Activated T-cell treated with anti-CD3 and anti-CD28 coated beads, Interleukin-2, amount 50 U/mL, for 4 hours (primary cell): Measurements from ENCODE around the gene NR6A1. TPM values are rescaled to one million over a fixed set of nuclear protein-coding genes. Genes with fewer than 3 reads are reported as not detected.

Source experiments
- ATAC-seq, 2 donors: fragments of 200-7000 bp; cut with Tn5 transposase; one replicate each; pipeline ENCODE4 v1.10.0; 2021
- DNase-seq: peaks from one replicate; pipeline ENCODE4 v3.0.0-alpha.2; 2020
- H3K27me3 Mint-ChIP-seq: one replicate; pipeline ENCODE4 v1.8.0; 2021; ENCODE audit warnings: low read depth, mixed read lengths
- H3K36me3 Mint-ChIP-seq: one replicate; pipeline ENCODE4 v1.8.0; 2022; ENCODE audit warnings: mixed read lengths; ENCODE audit not compliant: insufficient read depth
- H3K4me1 Mint-ChIP-seq: one replicate; pipeline ENCODE4 v1.8.0; 2021; ENCODE audit warnings: low read depth, mixed read lengths
- H3K4me3 Mint-ChIP-seq: one replicate; pipeline ENCODE4 v1.8.0; 2021; ENCODE audit warnings: mild to moderate bottlenecking, moderate library complexity, mixed read lengths
- H3K9me3 Mint-ChIP-seq: one replicate; pipeline ENCODE4 v1.8.0; 2021; ENCODE audit warnings: mixed read lengths
- total RNA-seq, 3 donors: library from RNA; stranded (reverse); gene quantifications; one replicate each; pipeline ENCODE4 v1.2.1, GENCODE V29; 2021

The NR6A1 gene
- total RNA-seq, 3 donors from 2014 or later: 2.3 to 3.5 (median 2.7) TPM

DNA sequence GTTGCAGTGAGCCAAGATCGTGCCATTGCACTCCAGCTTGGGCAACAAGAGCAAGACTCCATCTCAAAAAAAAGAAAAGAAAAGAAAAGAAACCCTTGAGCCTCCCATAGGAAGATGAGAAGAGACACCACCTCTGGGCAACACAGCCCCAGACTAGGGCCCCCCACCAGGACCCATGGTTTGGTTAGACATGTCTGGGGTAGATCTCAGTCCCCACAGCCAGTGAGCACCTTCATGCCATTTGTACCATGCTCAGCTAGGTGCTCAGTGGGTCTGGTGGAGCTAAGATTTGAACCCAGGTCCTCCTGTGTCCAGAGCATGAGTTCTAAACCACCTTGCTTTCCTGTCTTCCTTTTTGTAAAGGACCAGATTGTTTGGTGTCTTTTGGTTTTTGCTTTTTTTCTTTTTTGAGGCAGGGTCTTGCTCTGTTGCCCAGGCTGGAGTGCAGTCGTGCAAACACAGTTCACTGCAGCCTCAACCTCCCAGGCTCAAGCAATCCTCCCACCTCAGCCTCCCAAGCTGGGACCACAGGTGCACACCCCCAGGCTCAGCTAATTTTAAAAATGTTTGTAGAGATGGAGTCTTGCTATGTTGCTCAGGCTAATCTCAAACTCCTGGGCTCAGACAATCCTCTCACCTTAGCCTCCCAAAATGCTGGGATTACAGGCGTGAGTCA is 17.6 kb upstream of the NR6A1 start:
- DNase-seq: no peak

DNA sequence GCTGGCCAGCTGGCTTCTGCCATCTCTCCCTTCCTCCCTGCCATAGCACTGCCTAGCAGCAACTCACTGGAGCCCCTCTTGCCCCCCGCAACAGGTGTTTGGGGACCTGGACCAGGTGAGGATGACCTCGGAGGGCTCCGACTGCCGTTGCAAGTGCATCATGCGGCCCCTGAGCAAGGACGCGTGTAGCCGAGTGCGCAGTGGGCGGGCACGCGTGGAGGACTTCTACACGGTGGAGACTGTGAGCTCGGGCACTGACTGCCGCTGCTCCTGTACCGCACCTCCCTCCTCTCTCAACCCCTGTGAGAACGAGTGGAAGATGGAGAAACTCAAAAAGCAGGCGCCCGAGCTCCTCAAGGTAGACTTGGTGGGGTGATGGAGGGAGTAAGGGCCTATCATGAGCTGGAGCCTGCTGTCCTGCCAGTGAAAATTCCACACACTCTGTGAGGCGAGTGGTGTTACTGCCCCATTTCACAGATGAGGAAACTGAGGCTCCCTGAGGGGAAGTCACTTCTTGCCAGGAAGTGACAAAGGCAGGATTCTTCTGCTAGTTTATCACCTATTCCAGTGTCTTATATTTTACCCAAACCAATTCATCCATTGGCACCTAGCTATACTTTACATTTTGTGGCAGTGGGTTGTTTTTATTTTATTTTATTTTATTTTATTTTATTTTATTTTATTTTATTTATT is 15.9 kb upstream of the NR6A1 start:
- Mint-ChIP-seq H3K4me3 (no peak overlapping the region), H3K27me3 (peaks cover 3% of the 10 kb centered on the region), H3K9me3 (no peaks in the 10 kb centered on the region), H3K36me3 (no peaks in the 10 kb centered on the region), H3K4me1 (no peaks in the 10 kb centered on the region)
- DNase-seq (no peak), ATAC-seq (no peak)

More for the DNA sequence above, 17.6 kb upstream of the NR6A1 start:
- Mint-ChIP-seq H3K4me1 (no peaks in the 10 kb centered on the region), H3K27me3 (peaks cover 3% of the 10 kb centered on the region), H3K9me3 (no peaks in the 10 kb centered on the region), H3K36me3 (no peaks in the 10 kb centered on the region), H3K4me3 (no peak overlapping the region)
- no peak for ATAC-seq

DNA sequence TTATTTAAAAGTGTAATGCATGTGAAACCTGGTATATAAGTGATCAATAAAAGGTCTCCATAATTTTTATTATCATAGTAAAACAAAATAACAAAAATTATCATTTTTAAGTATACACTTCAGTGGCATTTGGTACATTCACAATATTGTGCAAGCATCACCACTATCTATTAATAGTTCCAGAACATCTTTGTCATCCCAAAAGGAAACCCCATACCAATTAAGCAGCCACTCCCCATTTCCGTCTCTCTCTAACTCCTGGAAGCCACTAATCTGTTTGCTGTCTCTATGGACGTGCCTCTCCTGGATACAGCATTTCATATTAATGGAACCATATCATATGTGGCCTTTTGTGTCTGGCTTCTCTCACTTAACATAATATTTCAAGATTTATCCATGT is 13.4 kb upstream of the NR6A1 start:
- Mint-ChIP-seq H3K27me3 (peaks cover 2% of the 10 kb centered on the region), H3K4me1 (no peaks in the 10 kb centered on the region), H3K4me3 (no peak overlapping the region), H3K9me3 (no peaks in the 10 kb centered on the region), H3K36me3 (no peaks in the 10 kb centered on the region)
- ATAC-seq (no peak), DNase-seq (no peak)

DNA sequence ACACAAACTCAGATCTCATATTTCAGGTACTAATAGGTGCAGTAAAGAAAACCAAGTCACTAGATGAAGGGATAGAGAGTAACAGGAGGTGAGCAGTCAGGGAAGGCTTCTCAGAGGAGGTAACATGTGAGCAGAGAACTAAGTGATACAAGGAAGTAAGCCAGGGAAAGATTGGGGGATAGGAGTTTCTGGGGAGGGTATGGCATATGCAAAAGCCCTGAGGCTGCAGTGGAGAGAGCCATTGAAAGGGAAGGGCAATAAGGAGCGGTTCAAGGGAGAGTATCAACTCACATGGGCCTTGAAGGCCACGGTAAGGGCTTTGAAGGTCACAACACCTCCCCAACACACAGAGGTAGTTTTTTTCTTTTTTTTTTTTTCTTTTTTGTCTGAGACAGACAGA is 12.7 kb upstream of the NR6A1 start:
- ATAC-seq (no peak), DNase-seq (no peak)
- Mint-ChIP-seq H3K36me3 (no peaks in the 10 kb centered on the region), H3K9me3 (no peaks in the 10 kb centered on the region), H3K4me1 (no peaks in the 10 kb centered on the region), H3K27me3 (peaks cover 3% of the 10 kb centered on the region), H3K4me3 (no peak overlapping the region)

DNA sequence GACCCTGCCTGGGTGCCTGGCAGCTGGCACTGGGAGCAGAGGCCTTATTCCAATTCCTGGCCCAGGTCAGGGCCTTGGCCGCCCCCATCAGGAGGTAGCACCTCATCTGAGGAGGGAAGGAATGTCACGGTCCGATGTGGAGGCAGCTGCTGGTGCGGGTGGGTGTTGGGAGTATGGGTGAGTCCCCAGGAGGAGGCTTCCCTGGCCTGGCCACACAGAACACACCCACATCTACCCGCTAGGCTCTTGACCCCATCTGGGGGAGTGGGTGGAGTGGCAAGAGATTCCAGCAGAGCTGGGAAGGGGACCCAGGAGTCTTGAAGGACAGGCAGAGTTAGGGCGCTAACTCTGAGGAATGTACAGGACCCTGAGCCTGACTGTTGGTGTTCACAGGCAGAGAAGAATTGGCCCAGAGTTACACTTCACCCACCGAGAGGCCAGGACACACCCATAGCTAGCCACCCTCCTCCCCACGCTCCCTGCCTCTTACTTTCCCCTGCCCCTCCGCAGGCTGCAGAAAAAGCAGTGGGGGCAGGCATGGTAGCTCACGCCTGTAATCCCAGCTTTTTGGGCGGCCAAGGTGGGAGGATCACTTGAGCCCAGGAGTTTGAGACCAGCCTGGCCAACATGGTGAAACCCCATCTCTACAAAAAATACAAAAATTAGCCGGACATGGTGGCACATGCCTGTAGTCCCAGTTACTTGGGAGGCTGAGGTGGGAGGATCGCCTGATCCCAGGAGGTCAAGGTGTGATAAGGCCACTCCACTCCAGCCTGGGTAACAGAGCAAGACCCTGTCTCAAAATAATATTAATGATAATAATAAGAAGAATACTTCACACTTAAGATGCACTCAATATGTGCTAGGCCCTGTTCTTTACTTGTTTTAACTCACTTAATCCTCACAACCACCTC is 11.8 kb upstream of the NR6A1 start:
- DNase-seq (no peak), ATAC-seq (no peak)
- no peaks in the 10 kb centered on the region for H3K9me3 Mint-ChIP-seq
- no peak overlapping the region for H3K4me3 Mint-ChIP-seq
- no peaks in the 10 kb centered on the region for H3K36me3 Mint-ChIP-seq
- peaks cover 6% of the 10 kb centered on the region for H3K27me3 Mint-ChIP-seq
- H3K4me1 Mint-ChIP-seq: no peaks in the 10 kb centered on the region

DNA sequence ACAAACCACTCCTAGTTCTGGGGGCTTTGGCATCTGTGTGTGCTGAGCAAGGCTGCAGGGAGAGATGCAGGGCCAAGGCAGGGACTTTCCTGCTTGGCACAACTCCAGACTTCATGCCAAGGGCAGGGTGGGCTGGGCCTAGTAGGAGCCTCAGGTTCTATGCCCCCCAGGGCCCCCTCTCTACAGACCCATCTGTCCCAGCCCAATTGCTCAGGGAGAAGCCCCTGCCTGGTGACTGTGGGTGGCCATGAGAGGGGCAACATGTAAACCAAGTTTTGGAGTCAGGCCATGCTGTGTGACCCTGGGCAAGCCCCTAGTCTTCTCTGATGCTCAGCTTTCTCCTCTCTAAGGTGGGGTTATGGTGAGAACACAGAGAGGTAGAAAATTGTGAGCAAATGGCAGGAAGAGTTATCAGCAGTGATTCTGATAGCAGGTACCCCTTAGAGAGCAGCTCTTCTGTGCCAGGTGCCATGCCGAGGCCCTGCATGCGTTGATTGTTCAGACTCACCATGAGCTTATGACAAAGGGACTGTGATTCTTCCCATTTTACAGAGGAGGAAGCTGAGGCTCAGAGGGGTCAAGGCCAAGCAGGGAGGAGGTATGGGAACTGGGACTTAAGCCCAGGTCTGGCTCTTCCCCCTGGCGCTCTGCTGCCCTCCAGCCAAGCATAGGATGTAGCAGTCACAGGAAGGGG is 11.0 kb upstream of the NR6A1 start:
- Mint-ChIP-seq H3K4me1 (no peaks in the 10 kb centered on the region), H3K9me3 (no peaks in the 10 kb centered on the region), H3K36me3 (no peaks in the 10 kb centered on the region), H3K4me3 (no peak overlapping the region), H3K27me3 (peaks cover 8% of the 10 kb centered on the region)
- DNase-seq: no peak
- no peak for ATAC-seq

DNA sequence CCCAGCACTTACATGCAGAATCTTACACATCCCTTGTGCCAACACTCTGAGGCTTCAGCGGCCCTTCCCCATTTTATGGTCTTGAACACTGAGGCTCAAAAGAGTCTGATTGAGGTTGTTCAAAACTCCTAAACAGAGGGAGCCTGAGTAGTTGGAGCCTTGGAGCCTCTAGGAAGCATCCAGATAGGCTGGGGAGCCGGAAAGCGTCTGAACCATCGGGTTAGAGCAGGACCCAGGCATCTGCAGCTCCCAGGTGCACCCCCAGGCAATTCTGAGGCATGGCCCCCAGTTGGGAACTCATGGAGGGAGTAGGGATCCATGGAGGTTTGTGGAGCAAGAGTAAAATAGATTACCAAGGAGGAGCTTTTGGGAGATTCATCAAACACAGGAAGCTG is 9.6 kb upstream of the NR6A1 start:
- H3K9me3 Mint-ChIP-seq: no peaks in the 10 kb centered on the region
- no peaks in the 10 kb centered on the region for H3K36me3 Mint-ChIP-seq
- ATAC-seq: no peak
- no peak overlapping the region for H3K4me3 Mint-ChIP-seq
- H3K27me3 Mint-ChIP-seq: peaks cover 18% of the 10 kb centered on the region
- H3K4me1 Mint-ChIP-seq: peaks cover 9% of the 10 kb centered on the region
- no peak for DNase-seq

DNA sequence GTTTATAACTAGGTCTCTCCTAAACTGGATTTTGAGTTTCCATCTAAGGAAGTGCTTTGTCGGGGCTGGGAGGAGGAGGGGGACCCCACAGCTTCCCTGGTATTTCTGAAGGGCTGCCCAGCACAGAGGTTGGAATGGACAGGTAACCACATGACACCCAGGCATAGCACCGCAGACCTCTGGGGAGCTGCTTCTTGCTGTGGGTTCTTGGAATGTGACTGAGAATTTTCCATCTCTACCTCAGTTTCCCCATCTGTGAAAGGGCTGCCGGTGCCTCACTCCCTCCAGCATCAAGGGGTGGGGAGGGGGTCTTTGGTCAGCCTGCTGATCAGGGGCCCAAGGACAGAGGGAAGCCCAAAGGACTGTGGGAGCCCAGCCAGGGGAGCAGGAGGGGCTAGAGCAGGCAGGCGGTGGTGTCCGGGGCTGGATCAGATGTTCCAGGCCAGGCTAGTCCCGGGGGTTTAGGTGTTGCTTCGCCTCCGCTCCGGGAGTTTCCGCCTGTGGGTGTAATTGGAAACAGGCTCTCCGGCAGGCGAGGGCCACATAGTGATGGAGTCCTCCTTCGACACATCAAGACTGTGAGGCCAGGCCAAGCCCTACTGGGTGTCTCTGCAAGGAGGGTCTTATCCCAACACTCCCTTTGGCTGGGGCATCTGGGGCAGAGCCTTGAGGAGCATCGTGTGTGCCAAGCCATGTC is 9.1 kb upstream of the NR6A1 start:
- no peak for ATAC-seq
- Mint-ChIP-seq H3K4me3 (no peak overlapping the region), H3K36me3 (no peaks in the 10 kb centered on the region), H3K27me3 (peaks cover 23% of the 10 kb centered on the region), H3K4me1 (peaks cover 9% of the 10 kb centered on the region), H3K9me3 (no peaks in the 10 kb centered on the region)
- no peak for DNase-seq

DNA sequence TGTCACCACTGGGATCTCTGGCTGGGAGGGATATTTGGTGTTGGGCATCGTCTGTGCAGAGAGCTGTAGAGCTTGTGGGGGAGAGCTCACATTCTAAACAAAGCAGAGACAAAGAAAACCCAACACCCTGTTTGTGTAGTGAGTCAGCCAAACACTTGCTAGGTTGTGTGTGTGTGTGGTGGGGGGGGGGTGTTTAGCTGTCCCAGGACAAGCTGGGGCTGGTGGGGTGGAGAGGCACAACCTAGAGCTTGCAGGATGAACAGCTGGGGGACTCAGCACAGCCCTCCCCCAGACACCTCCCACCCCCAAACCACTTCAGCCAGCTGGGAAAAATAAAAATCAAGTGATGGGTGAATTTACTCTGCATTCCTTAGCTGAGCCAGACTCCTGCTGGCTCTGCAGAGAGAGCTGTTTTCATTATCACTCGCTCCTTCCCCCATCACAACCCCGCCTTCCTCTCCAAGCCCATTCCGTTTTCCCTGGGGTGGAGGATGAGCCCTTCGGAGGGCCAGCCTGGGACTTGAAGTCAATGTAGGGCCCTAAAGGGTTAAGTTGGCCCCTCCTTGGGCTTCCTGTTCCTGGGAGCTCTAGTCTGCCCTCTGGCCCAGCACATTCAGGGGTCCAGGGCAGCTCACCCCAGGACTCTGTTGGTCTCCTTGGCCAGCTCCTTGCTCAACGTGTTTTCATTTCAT is 8.4 kb upstream of the NR6A1 start:
- DNase-seq: no peak
- no peaks in the 10 kb centered on the region for H3K9me3 Mint-ChIP-seq
- ATAC-seq: no peak
- peaks cover 11% of the 10 kb centered on the region for H3K4me1 Mint-ChIP-seq
- H3K36me3 Mint-ChIP-seq: no peaks in the 10 kb centered on the region
- no peak overlapping the region for H3K4me3 Mint-ChIP-seq
- H3K27me3 Mint-ChIP-seq: peaks cover 27% of the 10 kb centered on the region

DNA sequence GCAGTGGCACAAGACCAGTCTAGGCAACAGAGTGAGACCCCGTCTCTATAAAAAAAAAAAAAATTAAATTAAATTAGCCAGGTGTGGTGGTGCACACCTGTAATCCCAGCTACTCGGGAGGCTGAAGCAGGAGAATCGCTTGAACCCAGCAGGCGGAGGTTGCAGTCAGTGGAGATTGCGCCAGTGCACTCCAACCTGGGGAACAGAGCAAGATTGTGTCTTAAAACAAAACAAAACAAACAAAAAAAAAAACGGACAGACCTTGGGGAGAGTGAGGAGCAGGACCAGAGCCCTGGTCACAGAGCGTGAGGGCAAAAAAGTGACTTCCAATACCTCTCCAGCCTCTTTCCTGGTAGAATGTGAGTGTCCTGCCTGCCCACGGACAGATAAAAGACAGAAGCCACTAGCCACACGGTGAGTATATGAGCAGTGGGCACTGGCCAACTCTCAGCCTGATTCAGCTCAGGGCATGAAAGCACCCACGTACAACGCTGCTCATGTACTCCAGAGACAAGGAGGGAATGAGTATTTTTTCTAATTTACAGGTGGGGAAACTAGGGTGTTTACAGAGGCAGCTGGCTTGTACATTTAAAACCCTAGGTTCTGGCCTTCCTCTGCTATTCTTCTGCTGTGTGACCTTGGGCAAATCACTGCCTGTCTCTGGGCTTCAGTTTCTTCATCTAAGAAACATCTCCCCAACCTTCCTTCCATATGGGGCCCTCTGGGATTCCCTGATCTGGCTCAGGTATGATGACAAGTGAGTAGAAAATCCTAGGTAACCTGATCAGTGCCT is 7.7 kb upstream of the NR6A1 start:
- DNase-seq (no peak), ATAC-seq (no peak)
- Mint-ChIP-seq H3K4me3 (no peak overlapping the region), H3K36me3 (no peaks in the 10 kb centered on the region), H3K9me3 (no peaks in the 10 kb centered on the region), H3K27me3 (peaks cover 34% of the 10 kb centered on the region), H3K4me1 (peaks cover 14% of the 10 kb centered on the region)

DNA sequence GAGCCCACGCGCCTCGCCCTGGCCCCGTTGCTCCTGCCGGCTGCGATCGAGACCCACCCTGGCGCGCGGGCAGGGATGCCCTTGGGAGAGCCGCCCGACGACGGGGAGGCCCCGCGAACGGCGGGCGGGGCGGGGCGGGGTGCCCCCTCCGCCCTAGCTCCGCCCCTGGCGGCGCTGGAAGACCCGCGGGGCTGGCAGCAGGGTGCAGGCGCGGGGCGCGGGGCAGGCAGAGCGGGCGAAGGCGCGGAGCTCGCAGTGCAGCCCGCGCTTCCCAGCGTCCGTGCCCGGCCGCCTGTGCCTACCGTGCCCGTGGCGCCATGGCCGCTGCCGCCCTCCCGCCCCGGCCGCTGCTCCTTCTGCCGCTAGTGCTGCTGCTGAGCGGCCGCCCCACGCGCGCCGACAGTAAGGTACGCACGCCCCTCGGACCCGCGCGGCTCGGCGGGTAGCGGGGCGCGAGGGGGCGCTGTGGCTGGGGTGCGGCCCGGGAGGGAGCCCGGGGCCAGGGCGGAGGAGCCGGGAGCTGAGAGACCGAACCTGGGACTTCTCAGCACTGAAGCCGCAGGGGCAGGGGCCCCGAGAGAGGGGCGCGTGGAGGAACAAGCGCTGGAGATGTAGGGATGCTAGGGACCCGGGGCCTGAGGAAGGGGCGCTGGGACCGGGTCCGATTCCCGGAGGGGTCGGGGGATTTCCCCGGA is 6.0 kb upstream of the NR6A1 start, which contains the start of gene OLFML2A:
Gene OLFML2A, plus strand, starts transcription at position 180 of the 695 bp plus-strand sequence. Its CDS starts 138 bp downstream, at position 318.
- Mint-ChIP-seq H3K4me3 (peak within 1 kb of the TSS; percentile 54), H3K9me3 (no peaks in the 10 kb centered on the region)
- ATAC-seq: peak; percentile 56 to 68

DNA sequence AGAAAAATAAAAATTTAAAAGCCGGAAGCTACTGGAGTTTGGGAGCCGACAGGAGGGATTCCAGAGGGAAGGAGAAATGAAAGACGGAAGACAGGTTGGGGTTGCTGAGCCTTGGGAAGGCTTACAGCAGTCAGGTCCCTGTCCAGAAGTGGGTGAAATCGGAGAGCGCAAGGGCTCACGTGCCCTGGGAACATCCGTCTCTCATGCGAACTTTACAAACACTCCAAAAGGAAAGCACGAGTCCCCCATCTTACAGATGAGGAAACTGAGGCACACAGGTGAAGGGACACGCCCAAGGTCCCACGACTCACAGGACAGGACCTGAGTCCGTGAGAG is 5.5 kb upstream of the NR6A1 start:
- ATAC-seq (no peak), DNase-seq (no peak)
- Mint-ChIP-seq H3K4me3 (peak overlapping the region; percentile 54), H3K4me1 (peaks cover 22% of the 10 kb centered on the region), H3K36me3 (no peaks in the 10 kb centered on the region), H3K9me3 (no peaks in the 10 kb centered on the region), H3K27me3 (peaks cover 44% of the 10 kb centered on the region)

More for the DNA sequence above, 6.0 kb upstream of the NR6A1 start, which contains the start of gene OLFML2A:
- Mint-ChIP-seq H3K36me3 (no peaks in the 10 kb centered on the region), H3K27me3 (peaks cover 44% of the 10 kb centered on the region), H3K4me1 (peaks cover 21% of the 10 kb centered on the region)
- DNase-seq: no peak
